ENCODE data around the gene HGS. TPM values are rescaled to one million over a fixed set of nuclear protein-coding genes. Genes with fewer than 3 reads are reported as not detected.

Gene HGS
- polyA plus RNA-seq, 1 experiment, result 71.5 TPM

- ChIA-PET POLR2A (no interaction called here), CTCF (no interaction called here)
- no peak for TF ChIP-seq CTCF (IDR thresholded peaks at IDR 0.05; ENCODE audit: low read depth, low read length)
- Histone ChIP-seq H3K9me3 (ENCODE audit: control insufficient read depth, insufficient read depth, low read length) (no peaks in the 10 kb centered on the region; the same call in 1 of the 2 replicates), H3K27ac (ENCODE audit: low read depth, low read length) (no peak overlapping the region), H3K4me3 (ENCODE audit: low read depth, low read length) (no peak overlapping the region), H3K27me3 (ENCODE audit: control insufficient read depth, insufficient read depth, low read length) (no peaks in the 10 kb centered on the region)
- no peak for DNase-seq (ENCODE audit: low read depth, low spot score)
Measured at GRCh38 chr17:81705518-81706231, 21.9 kb downstream of the HGS start.

- ChIA-PET CTCF (no interaction called here), POLR2A (no interaction called here)
- Histone ChIP-seq H3K9me3 (ENCODE audit: control insufficient read depth, insufficient read depth, low read length) (no peaks in the 10 kb centered on the region; the same call in 1 of the 2 replicates), H3K27me3 (ENCODE audit: control insufficient read depth, insufficient read depth, low read length) (no peaks in the 10 kb centered on the region), H3K4me3 (ENCODE audit: low read depth, low read length) (no peak overlapping the region), H3K27ac (ENCODE audit: low read depth, low read length) (no peak overlapping the region)
- no peak for DNase-seq (ENCODE audit: low read depth, low spot score)
- TF ChIP-seq CTCF (IDR thresholded peaks at IDR 0.05; ENCODE audit: low read depth, low read length), result no peak
Measured at GRCh38 chr17:81706232-81706611, 22.4 kb downstream of the HGS start.

DNA sequence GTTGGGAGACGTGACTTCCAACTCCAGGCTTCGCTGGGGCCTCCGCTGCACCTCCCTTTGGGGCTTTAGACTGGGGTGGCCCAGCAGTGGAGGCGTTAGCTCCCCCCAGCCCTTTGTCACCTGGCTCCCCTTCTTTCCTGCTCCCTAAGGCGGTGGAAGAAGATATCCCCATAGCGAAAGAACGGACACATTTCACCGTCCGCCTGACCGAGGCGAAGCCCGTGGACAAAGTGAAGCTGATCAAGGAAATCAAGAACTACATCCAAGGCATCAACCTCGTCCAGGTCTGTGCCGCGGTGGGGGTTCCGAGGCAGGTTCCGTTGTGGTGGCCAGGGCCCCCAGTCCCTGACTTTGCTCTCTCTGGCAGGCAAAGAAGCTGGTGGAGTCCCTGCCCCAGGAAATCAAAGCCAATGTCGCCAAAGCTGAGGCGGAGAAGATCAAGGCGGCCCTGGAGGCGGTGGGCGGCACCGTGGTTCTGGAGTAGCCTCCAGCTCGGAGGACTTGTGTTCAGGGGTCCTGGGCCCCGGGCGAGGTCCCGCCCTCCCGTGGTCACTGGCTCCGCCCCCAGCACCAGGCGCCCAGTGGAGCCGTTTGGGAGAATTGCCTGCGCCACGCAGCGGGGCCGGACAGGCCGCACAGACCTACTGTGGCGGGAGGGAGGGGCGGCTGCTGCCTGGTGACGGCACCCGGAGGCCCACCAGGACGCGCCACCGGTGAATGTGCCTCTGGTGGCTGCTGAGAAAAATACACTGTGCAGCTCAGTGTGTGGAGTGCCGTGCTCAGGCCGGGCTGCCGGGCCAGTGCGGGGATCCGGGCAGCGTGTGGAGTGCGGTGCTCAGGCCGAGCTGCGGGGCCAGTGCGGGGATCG, 23.2 kb downstream of the HGS start:
- H3K4me3 ChIP-seq (ENCODE audit: low read depth, low read length), result no peak overlapping the region
- CTCF ChIA-PET, result no interaction called here
- H3K27ac ChIP-seq (ENCODE audit: low read depth, low read length), result no peak overlapping the region
- H3K27me3 ChIP-seq (ENCODE audit: control insufficient read depth, insufficient read depth, low read length), result no peaks in the 10 kb centered on the region
- no peak for TF ChIP-seq CTCF (IDR thresholded peaks at IDR 0.05; ENCODE audit: low read depth, low read length)
- DNase-seq (ENCODE audit: low read depth, low spot score), result no peak
- POLR2A ChIA-PET, result no interaction called here
- H3K9me3 ChIP-seq (ENCODE audit: control insufficient read depth, insufficient read depth, low read length), result no peaks in the 10 kb centered on the region; the same call in 1 of the 2 replicates

- H3K9me3 ChIP-seq (ENCODE audit: control insufficient read depth, insufficient read depth, low read length), result no peaks in the 10 kb centered on the region; the same call in 1 of the 2 replicates
- POLR2A ChIA-PET, result no interaction called here
- H3K27me3 ChIP-seq (ENCODE audit: control insufficient read depth, insufficient read depth, low read length), result no peaks in the 10 kb centered on the region
- no peak for DNase-seq (ENCODE audit: low read depth, low spot score)
- no peak overlapping the region for H3K27ac ChIP-seq (ENCODE audit: low read depth, low read length)
- no peak overlapping the region for H3K4me3 ChIP-seq (ENCODE audit: low read depth, low read length)
- CTCF ChIA-PET, result no interaction called here
- no peak for TF ChIP-seq CTCF (IDR thresholded peaks at IDR 0.05; ENCODE audit: low read depth, low read length)
Measured at GRCh38 chr17:81707725-81708646, 24.2 kb downstream of the HGS start.

Measured in AG04450 (cell line).